HepG2 (cell line): Measurements from ENCODE around the gene PDE4D. TPM values are rescaled to one million over a fixed set of nuclear protein-coding genes. Genes with fewer than 3 reads are reported as not detected.

Source experiments
- ATAC-seq: fragments of 200-7000 bp; cut with Tn5 transposase; 3 replicates; pipeline ENCODE4 v1.9.1; 2020; ENCODE audit warnings: mild to moderate bottlenecking, moderate library complexity
- BruUV-seq: library from RNA; stranded (reverse); fragments of 400-500 nt; replicated peaks from 2 replicates; lab custom pipeline; 2021; lab: Mats Ljungman, UMichigan
- CTCF ChIA-PET: fragments of 300-600 bp; formaldehyde crosslinking; extraction: SDS; loops from one replicate; lab custom pipeline; 2021; ENCODE audit warnings: low total read pairs, inconsistent platforms, low intra/inter-chr PET ratio; lab: Yijun Ruan, JAX
- POLR2A ChIA-PET: fragments of 350-600 bp; sonication (Branson Sonifier 250); formaldehyde crosslinking; loops from one replicate; lab custom pipeline; 2020; ENCODE audit warnings: antibody characterized with exemption, inconsistent platforms; lab: Yijun Ruan, JAX
- DNase-seq: peaks from one replicate; pipeline ENCODE4 v3.0.0-alpha.2; 2015; ENCODE audit warnings: low spot score
- FAIRE-seq: peaks from 3 replicates; lab custom pipeline; 2011; peaks lifted over from hg19 to GRCh38; lab: Jason Lieb, UNC
- H2AFZ ChIP-seq: one replicate; pipeline ENCODE4 v1.6.1; 2011; ENCODE audit warnings: low read length, inconsistent platforms
- H3K27ac ChIP-seq: fragments of 300-600 bp; 3 replicates; pipeline ENCODE4 v1.8.0; 2011; ENCODE audit warnings: mixed run types, mild to moderate bottlenecking, mixed read lengths, low read length, inconsistent platforms; ENCODE audit not compliant: insufficient read depth; ENCODE audit errors: extremely low read length
- H3K27me3 ChIP-seq, 2 experiments: fragments of 200-600 bp in 1 of 2; 2 replicates in 1 of 2; 3 replicates in 1 of 2; pipeline versions ENCODE4 v1.6.0 to v1.8.0; 2011; ENCODE audit warnings: low read length in 2 of 2, mild to moderate bottlenecking in 2 of 2, moderate library complexity in 2 of 2, inconsistent platforms in 1 of 2; ENCODE audit not compliant: insufficient read depth in 2 of 2, control insufficient read depth in 1 of 2
- H3K36me3 ChIP-seq, 2 experiments: fragments of 200-600 bp in 1 of 2; replicated peaks in 1 of 2; 2 replicates in 1 of 2; 3 replicates in 1 of 2; pipeline versions ENCODE4 v1.5.1 to v1.8.0; 2011; ENCODE audit warnings: low read length in 2 of 2, inconsistent platforms in 1 of 2; ENCODE audit not compliant: insufficient read depth in 2 of 2, control insufficient read depth in 1 of 2
- H3K4me1 ChIP-seq: 2 replicates; pipeline ENCODE4 v1.5.1; 2012; ENCODE audit warnings: low read length, inconsistent platforms; ENCODE audit not compliant: insufficient read depth
- H3K4me2 ChIP-seq: 2 replicates; pipeline ENCODE4 v1.6.0; 2011; ENCODE audit warnings: low read depth, low read length, inconsistent platforms
- H3K4me3 ChIP-seq, 3 experiments: fragments of 200-600 bp in 1 of 3; sonication (generic), shearing (Covaris generic) in 1 of 3; replicated peaks in 1 of 3; 2 replicates each; pipeline ENCODE4 v1.5.1; 2011 to 2016; ENCODE audit warnings: low read length in 3 of 3, inconsistent platforms in 2 of 3, low read depth in 2 of 3, mild to moderate bottlenecking in 2 of 3, control low read depth in 1 of 3, mixed read lengths in 1 of 3; ENCODE audit not compliant: insufficient read depth in 1 of 3
- H3K79me2 ChIP-seq: one replicate; pipeline ENCODE4 v1.6.1; 2011; ENCODE audit warnings: low read length, inconsistent platforms; ENCODE audit not compliant: insufficient read depth
- H3K9ac ChIP-seq: 2 replicates; pipeline ENCODE4 v1.6.0; 2011; ENCODE audit warnings: mild to moderate bottlenecking, low read depth, low read length, inconsistent platforms; ENCODE audit not compliant: insufficient read depth
- H3K9me3 ChIP-seq: 2 replicates; pipeline ENCODE4 v1.5.1; 2012; ENCODE audit warnings: mild to moderate bottlenecking, low read length
- H4K20me1 ChIP-seq: 2 replicates; pipeline ENCODE4 v1.6.0; 2011; ENCODE audit warnings: inconsistent platforms, mild to moderate bottlenecking, low read length, moderate library complexity; ENCODE audit not compliant: insufficient read depth
- ZNF484 ChIP-seq: sonication (generic); formaldehyde crosslinking; IDR thresholded peaks from 2 replicates; pipeline ENCODE4 v1.5.1; 2020; ENCODE audit warnings: mild to moderate bottlenecking, low read depth, missing genetic modification reagents, borderline replicate concordance
- WGBS: methylation state at CpG from one replicate; pipeline ENCODE4 v1.1.6; 2017; ENCODE audit warnings: low lambda C conversion rate; 5-methylcytosine and 5-hydroxymethylcytosine counted together
- in situ Hi-C: cut with HindIII; loops from 2 replicates; pipeline ENCODE4 v1.10.0; 2017; ENCODE audit warnings: low pct_unique_long_range_greater_than_20kb; ENCODE audit not compliant: extremely low pct_ligation_motif_present
- intact Hi-C: fragments of 100-400 bp; cut with micrococcal nuclease; formaldehyde crosslinking; loops from one replicate; pipeline ENCODE4 v1.10.0; 2022; ENCODE audit not compliant: unreplicated experiment
- polyA plus RNA-seq, 8 experiments: library from polyadenylated mRNA; depleted of rRNA in 3 of 8; stranded (reverse) in 7 of 8; unstranded in 1 of 8; fragments of >200 nt; fragmentation: Illumina TruSeq in 4 of 8; extraction: Trizol in 4 of 8; gene quantifications; 2 replicates each; pipeline versions ENCODE4 v1.2.1 to v1.2.3, GENCODE V29; 2011 to 2016; ENCODE audit warnings: low read depth in 4 of 8, missing spikeins in 1 of 8, mixed read lengths in 1 of 8; ENCODE audit not compliant: insufficient read depth in 1 of 8
- total RNA-seq, 5 experiments: library from RNA; depleted of rRNA; stranded (reverse); fragments of >200 nt; fragmentation: Illumina TruSeq; extraction: Trizol; gene quantifications; 2 replicates each; pipeline ENCODE4 v1.2.3, GENCODE V29; 2016; ENCODE audit warnings: low read depth in 1 of 5
- TF ChIP-seq, protein P1 (sequence below): sonication (generic); formaldehyde crosslinking; IDR thresholded peaks from 2 replicates; pipeline ENCODE4 v1.8.0; 2023; ENCODE audit warnings: mild to moderate bottlenecking, missing genetic modification reagents
- TF ChIP-seq, protein P2 (sequence below): sonication (generic); formaldehyde crosslinking; IDR thresholded peaks from 2 replicates; pipeline ENCODE4 v1.5.0; 2020; ENCODE audit warnings: mild to moderate bottlenecking, missing genetic modification reagents, borderline replicate concordance

Gene PDE4D
- total and polyA plus RNA-seq, 2 of the 13 experiments (the other 11 are each of a cell fraction or from before 2014, with no cell fraction given): 7.0 to 12.2 TPM

- Histone ChIP-seq H2AFZ (no peak overlapping the region), H3K36me3 (no peaks in the 10 kb centered on the region), H3K4me1 (no peaks in the 10 kb centered on the region), H3K9me3 (no peaks in the 10 kb centered on the region), H3K4me2 (no peak overlapping the region), H3K27ac (no peak overlapping the region), H3K79me2 (no peaks in the 10 kb centered on the region), H4K20me1 (no peaks in the 10 kb centered on the region), H3K9ac (no peak overlapping the region), H3K4me3 (no peak overlapping the region), H3K27me3 (no peaks in the 10 kb centered on the region)
- ATAC-seq: no peak
- no TSS peak for BruUV-seq
- no peak for DNase-seq
- no peak for FAIRE-seq
- ChIA-PET POLR2A (no interaction called here), CTCF (no interaction called here)
- WGBS: no CpG with 5 or more reads among the region's 3 CpGs
- in situ Hi-C loops (no loop called here), intact Hi-C loops (no loop called here)
- TF ChIP-seq, protein P1, sequence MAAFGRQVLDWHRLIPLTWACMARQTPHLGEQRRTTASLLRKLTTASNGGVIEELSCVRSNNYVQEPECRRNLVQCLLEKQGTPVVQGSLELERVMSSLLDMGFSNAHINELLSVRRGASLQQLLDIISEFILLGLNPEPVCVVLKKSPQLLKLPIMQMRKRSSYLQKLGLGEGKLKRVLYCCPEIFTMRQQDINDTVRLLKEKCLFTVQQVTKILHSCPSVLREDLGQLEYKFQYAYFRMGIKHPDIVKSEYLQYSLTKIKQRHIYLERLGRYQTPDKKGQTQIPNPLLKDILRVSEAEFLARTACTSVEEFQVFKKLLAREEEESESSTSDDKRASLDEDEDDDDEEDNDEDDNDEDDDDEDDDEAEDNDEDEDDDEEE (CRISPR knock-in tag): no peak
- TF ChIP-seq, protein P2, sequence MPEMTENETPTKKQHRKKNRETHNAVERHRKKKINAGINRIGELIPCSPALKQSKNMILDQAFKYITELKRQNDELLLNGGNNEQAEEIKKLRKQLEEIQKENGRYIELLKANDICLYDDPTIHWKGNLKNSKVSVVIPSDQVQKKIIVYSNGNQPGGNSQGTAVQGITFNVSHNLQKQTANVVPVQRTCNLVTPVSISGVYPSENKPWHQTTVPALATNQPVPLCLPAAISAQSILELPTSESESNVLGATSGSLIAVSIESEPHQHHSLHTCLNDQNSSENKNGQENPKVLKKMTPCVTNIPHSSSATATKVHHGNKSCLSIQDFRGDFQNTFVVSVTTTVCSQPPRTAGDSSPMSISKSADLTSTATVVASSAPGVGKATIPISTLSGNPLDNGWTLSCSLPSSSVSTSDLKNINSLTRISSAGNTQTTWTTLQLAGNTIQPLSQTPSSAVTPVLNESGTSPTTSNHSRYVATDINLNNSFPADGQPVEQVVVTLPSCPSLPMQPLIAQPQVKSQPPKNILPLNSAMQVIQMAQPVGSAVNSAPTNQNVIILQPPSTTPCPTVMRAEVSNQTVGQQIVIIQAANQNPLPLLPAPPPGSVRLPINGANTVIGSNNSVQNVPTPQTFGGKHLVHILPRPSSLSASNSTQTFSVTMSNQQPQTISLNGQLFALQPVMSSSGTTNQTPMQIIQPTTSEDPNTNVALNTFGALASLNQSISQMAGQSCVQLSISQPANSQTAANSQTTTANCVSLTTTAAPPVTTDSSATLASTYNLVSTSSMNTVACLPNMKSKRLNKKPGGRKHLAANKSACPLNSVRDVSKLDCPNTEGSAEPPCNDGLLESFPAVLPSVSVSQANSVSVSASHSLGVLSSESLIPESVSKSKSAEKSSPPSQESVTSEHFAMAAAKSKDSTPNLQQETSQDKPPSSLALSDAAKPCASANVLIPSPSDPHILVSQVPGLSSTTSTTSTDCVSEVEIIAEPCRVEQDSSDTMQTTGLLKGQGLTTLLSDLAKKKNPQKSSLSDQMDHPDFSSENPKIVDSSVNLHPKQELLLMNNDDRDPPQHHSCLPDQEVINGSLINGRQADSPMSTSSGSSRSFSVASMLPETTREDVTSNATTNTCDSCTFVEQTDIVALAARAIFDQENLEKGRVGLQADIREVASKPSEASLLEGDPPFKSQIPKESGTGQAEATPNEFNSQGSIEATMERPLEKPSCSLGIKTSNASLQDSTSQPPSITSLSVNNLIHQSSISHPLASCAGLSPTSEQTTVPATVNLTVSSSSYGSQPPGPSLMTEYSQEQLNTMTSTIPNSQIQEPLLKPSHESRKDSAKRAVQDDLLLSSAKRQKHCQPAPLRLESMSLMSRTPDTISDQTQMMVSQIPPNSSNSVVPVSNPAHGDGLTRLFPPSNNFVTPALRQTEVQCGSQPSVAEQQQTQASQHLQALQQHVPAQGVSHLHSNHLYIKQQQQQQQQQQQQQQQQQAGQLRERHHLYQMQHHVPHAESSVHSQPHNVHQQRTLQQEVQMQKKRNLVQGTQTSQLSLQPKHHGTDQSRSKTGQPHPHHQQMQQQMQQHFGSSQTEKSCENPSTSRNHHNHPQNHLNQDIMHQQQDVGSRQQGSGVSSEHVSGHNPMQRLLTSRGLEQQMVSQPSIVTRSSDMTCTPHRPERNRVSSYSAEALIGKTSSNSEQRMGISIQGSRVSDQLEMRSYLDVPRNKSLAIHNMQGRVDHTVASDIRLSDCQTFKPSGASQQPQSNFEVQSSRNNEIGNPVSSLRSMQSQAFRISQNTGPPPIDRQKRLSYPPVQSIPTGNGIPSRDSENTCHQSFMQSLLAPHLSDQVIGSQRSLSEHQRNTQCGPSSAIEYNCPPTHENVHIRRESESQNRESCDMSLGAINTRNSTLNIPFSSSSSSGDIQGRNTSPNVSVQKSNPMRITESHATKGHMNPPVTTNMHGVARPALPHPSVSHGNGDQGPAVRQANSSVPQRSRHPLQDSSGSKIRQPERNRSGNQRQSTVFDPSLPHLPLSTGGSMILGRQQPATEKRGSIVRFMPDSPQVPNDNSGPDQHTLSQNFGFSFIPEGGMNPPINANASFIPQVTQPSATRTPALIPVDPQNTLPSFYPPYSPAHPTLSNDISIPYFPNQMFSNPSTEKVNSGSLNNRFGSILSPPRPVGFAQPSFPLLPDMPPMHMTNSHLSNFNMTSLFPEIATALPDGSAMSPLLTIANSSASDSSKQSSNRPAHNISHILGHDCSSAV: no peak
- TF ChIP-seq ZNF484 (CRISPR knock-in tag): no peak
Observed at GRCh38 chr5:59864718-59865117, 28.8 kb downstream of the PDE4D start.
